Measurements from ENCODE around the gene UBTF.

GRCh38 chr17:44200478-44201155 lies 18.9 kb downstream of the UBTF start:
- TF ChIP-seq, protein P1, sequence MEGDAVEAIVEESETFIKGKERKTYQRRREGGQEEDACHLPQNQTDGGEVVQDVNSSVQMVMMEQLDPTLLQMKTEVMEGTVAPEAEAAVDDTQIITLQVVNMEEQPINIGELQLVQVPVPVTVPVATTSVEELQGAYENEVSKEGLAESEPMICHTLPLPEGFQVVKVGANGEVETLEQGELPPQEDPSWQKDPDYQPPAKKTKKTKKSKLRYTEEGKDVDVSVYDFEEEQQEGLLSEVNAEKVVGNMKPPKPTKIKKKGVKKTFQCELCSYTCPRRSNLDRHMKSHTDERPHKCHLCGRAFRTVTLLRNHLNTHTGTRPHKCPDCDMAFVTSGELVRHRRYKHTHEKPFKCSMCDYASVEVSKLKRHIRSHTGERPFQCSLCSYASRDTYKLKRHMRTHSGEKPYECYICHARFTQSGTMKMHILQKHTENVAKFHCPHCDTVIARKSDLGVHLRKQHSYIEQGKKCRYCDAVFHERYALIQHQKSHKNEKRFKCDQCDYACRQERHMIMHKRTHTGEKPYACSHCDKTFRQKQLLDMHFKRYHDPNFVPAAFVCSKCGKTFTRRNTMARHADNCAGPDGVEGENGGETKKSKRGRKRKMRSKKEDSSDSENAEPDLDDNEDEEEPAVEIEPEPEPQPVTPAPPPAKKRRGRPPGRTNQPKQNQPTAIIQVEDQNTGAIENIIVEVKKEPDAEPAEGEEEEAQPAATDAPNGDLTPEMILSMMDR (IDR thresholded peaks at IDR 0.05; ENCODE audit: low read depth, low read length), result no peak
- no peak for TF ChIP-seq MAX (IDR thresholded peaks at IDR 0.05; ENCODE audit: low read depth, low read length)
- TF ChIP-seq POLR2A (IDR thresholded peaks at IDR 0.05; ENCODE audit: extremely low read depth, insufficient read length), result peak; percentile 36

Measured in NB4 (cell line).